Ishikawa (cell line): ENCODE data around the gene ZIC5.

Experiments used
- CEBPB ChIP-seq: IDR thresholded peaks from 2 replicates; pipeline ENCODE4 v1.6.1; 2012
- CREB1 ChIP-seq: IDR thresholded peaks from 2 replicates; pipeline ENCODE4 v1.6.1; 2012; ENCODE audit warnings: low read depth
- EGR1 ChIP-seq: IDR thresholded peaks from 2 replicates; pipeline ENCODE4 v1.6.1; 2012
- EP300 ChIP-seq: IDR thresholded peaks from 2 replicates; pipeline ENCODE4 v1.6.1; 2012; ENCODE audit warnings: borderline replicate concordance
- FOXM1 ChIP-seq: IDR thresholded peaks from 2 replicates; pipeline ENCODE4 v1.6.1; 2012; ENCODE audit warnings: low read depth, borderline replicate concordance
- MAX ChIP-seq: IDR thresholded peaks from 2 replicates; pipeline ENCODE4 v1.6.1; 2012
- NFIC ChIP-seq: IDR thresholded peaks from 2 replicates; pipeline ENCODE4 v1.6.1; 2012
- RAD21 ChIP-seq: IDR thresholded peaks from 2 replicates; pipeline ENCODE4 v1.6.1; 2012; ENCODE audit warnings: low read depth
- TAF1 ChIP-seq: IDR thresholded peaks from 2 replicates; pipeline ENCODE4 v1.6.1; 2012; ENCODE audit warnings: low read depth, mild to moderate bottlenecking
- TCF12 ChIP-seq: IDR thresholded peaks from 2 replicates; pipeline ENCODE4 v1.6.1; 2012; ENCODE audit warnings: low read depth
- TEAD4 ChIP-seq: IDR thresholded peaks from 2 replicates; pipeline ENCODE4 v1.6.1; 2012
- USF1 ChIP-seq: IDR thresholded peaks from 2 replicates; pipeline ENCODE4 v1.6.1; 2012
- YY1 ChIP-seq: IDR thresholded peaks from 2 replicates; pipeline ENCODE4 v1.6.1; 2012; ENCODE audit warnings: low read depth
- ZBTB7A ChIP-seq: IDR thresholded peaks from 2 replicates; pipeline ENCODE4 v1.6.1; 2012; ENCODE audit warnings: low read depth

Gene ZIC5

GRCh38 chr13:99989276-99990125 lies 17.9 kb upstream of the ZIC5 start:
- TF ChIP-seq CREB1, result no peak
- no peak for TF ChIP-seq USF1
- no peak for TF ChIP-seq FOXM1

GRCh38 chr13:99988529-99989275 lies 17.1 kb upstream of the ZIC5 start:
- TF ChIP-seq ZBTB7A (0 out of 2 replicates have a peak, but pooled peaks have one; percentile 35), EGR1 (no peak)

- 0 out of 2 replicates have a peak, but pooled peaks have one; percentile 10 for TF ChIP-seq MAX
- no peak for TF ChIP-seq USF1
Measured at GRCh38 chr13:99987154-99988019, 15.8 kb upstream of the ZIC5 start.

GRCh38 chr13:99986741-99987140 lies 15.2 kb upstream of the ZIC5 start:
- peak; percentile 78 for TF ChIP-seq EGR1
- 0 out of 2 replicates have a peak, but pooled peaks have one; percentile 8 for TF ChIP-seq MAX
- TF ChIP-seq NFIC, result peak; percentile 22; the same call in 1 of the 2 replicates
- 0 out of 2 replicates have a peak, but pooled peaks have one; percentile 25 for TF ChIP-seq EP300
- TF ChIP-seq TEAD4, result 0 out of 2 replicates have a peak, but pooled peaks have one; percentile 3
- no peak for TF ChIP-seq ZBTB7A

- 0 out of 2 replicates have a peak, but pooled peaks have one; percentile 8 for TF ChIP-seq NFIC
- no peak for TF ChIP-seq YY1
- no peak for TF ChIP-seq ZBTB7A
- TF ChIP-seq TAF1, result no peak
Measured at GRCh38 chr13:99985886-99986527, 14.4 kb upstream of the ZIC5 start.

GRCh38 chr13:99985241-99985874 lies 13.8 kb upstream of the ZIC5 start:
- TF ChIP-seq EGR1 (no peak), CEBPB (no peak), ZBTB7A (no peak), FOXM1 (no peak), NFIC (no peak), TAF1 (no peak), USF1 (no peak), TEAD4 (no peak), TCF12 (no peak), EP300 (no peak)

- no peak for TF ChIP-seq CEBPB
- TF ChIP-seq RAD21, result no peak
- TF ChIP-seq NFIC, result no peak
- no peak for TF ChIP-seq EP300
- TF ChIP-seq USF1, result no peak
- TF ChIP-seq TAF1, result no peak
- no peak for TF ChIP-seq CREB1
- no peak for TF ChIP-seq TCF12
- TF ChIP-seq ZBTB7A, result no peak
Measured at GRCh38 chr13:99984461-99985240, 13.1 kb upstream of the ZIC5 start.
